MM.1S (cell line): ENCODE measurements around the gene FBXO8.

ENCODE experiments used
- EZH2 ChIP-seq: fragments of 300-600 bp; sonication (generic); optimal IDR thresholded peaks from 2 replicates; pipeline ENCODE3; 2017; ENCODE audit warnings: low read depth, mild to moderate bottlenecking, antibody characterized with exemption, low read length, mixed read lengths
- EZH2phosphoT487 ChIP-seq: fragments of 300-600 bp; sonication (generic); IDR thresholded peaks from 2 replicates; pipeline ENCODE4 v1.6.1; 2018; ENCODE audit warnings: antibody characterized with exemption, low read length
- TF ChIP-seq, protein P1 (sequence below): fragments of 300-600 bp; sonication (generic); IDR thresholded peaks from 2 replicates; pipeline ENCODE4 v1.5.1; 2016; ENCODE audit warnings: antibody characterized with exemption, low read length, mixed read lengths

DNA sequence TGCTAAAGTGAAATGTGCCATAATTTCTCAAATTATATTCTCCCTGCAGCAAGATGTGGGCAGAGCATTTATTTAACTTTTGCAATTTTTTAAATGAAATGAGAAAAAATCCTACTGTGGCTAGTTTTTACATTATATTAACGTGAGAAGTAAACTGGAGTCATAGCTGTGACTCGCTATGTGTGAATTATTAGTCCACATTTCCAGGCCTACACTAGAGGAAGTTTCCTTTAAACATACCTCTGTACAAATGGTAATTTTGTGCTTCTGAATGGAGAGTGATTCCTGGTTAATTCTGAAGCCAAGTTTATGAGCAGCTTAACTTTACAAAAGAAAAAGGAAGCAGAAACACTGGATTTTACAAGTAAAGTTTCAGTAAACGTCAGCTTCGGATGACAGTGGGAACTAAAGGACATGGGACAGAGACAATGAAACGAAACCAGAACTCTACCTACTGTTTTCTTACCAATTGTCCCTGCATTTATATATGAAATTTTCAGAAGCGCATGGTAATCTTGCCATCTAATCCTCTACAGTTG lies 72.4 kb downstream of the FBXO8 start:
- TF ChIP-seq, protein P1, sequence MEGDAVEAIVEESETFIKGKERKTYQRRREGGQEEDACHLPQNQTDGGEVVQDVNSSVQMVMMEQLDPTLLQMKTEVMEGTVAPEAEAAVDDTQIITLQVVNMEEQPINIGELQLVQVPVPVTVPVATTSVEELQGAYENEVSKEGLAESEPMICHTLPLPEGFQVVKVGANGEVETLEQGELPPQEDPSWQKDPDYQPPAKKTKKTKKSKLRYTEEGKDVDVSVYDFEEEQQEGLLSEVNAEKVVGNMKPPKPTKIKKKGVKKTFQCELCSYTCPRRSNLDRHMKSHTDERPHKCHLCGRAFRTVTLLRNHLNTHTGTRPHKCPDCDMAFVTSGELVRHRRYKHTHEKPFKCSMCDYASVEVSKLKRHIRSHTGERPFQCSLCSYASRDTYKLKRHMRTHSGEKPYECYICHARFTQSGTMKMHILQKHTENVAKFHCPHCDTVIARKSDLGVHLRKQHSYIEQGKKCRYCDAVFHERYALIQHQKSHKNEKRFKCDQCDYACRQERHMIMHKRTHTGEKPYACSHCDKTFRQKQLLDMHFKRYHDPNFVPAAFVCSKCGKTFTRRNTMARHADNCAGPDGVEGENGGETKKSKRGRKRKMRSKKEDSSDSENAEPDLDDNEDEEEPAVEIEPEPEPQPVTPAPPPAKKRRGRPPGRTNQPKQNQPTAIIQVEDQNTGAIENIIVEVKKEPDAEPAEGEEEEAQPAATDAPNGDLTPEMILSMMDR, result no peak
- no peak for TF ChIP-seq EZH2
- no peak for TF ChIP-seq EZH2phosphoT487
